Endothelial cell (in vitro differentiated cells): ENCODE results near the gene PHETA1. TPM values are rescaled to one million over a fixed set of nuclear protein-coding genes. Genes with fewer than 3 reads are reported as not detected.
A peak's percentile ranks its signal among the peaks of the same experiment; 100 is the strongest.

ENCODE experiments used
- DNase-seq: peaks from one replicate; pipeline ENCODE4 v3.0.0; 2021; ENCODE audit warnings: low spot score
- H3K27ac Mint-ChIP-seq: one replicate; pipeline ENCODE4 v1.8.0; 2021; ENCODE audit warnings: mixed read lengths, inconsistent platforms; ENCODE audit not compliant: unreplicated experiment
- H3K27me3 Mint-ChIP-seq: one replicate; pipeline ENCODE4 v1.8.0; 2021; ENCODE audit warnings: mild to moderate bottlenecking, moderate library complexity, mixed read lengths, inconsistent platforms; ENCODE audit not compliant: unreplicated experiment
- H3K36me3 Mint-ChIP-seq: one replicate; pipeline ENCODE4 v1.8.0; 2021; ENCODE audit warnings: mild to moderate bottlenecking, low read depth, mixed read lengths, inconsistent platforms; ENCODE audit not compliant: unreplicated experiment
- H3K4me1 Mint-ChIP-seq: one replicate; pipeline ENCODE4 v1.8.0; 2021; ENCODE audit warnings: mild to moderate bottlenecking, mixed read lengths, inconsistent platforms; ENCODE audit not compliant: unreplicated experiment
- H3K4me3 Mint-ChIP-seq: one replicate; pipeline ENCODE4 v1.8.0; 2021; ENCODE audit warnings: mild to moderate bottlenecking, mixed read lengths, inconsistent platforms; ENCODE audit not compliant: unreplicated experiment
- H3K9me3 Mint-ChIP-seq: one replicate; pipeline ENCODE4 v1.8.0; 2021; ENCODE audit warnings: mixed read lengths, inconsistent platforms; ENCODE audit not compliant: unreplicated experiment
- CTCF ChIP-seq: fragments of 200-600 bp; sonication (generic); IDR thresholded peaks from one replicate; pipeline ENCODE4 v1.5.0; 2021; ENCODE audit warnings: antibody characterized with exemption; ENCODE audit not compliant: unreplicated experiment
- total RNA-seq: library from RNA; stranded (reverse); fragmentation: NEBNext Ultra II Directional; extraction: Animal tissue kit (Norgen Biotek cat#: 25700); gene quantifications from one replicate; pipeline ENCODE4 v1.2.1, GENCODE V29; 2021; ENCODE audit not compliant: unreplicated experiment

Gene PHETA1
- total RNA-seq, 1 donor from 2014 or later, result 14.8 TPM

GRCh38 chr12:111410431-111411184, 41.7 kb upstream of the PHETA1 start:
- Mint-ChIP-seq H3K4me1 (peaks cover 53% of the 10 kb centered on the region), H3K27me3 (peaks cover 21% of the 10 kb centered on the region), H3K27ac (peak overlapping the region; percentile 90), H3K4me3 (no peak overlapping the region), H3K36me3 (peaks cover 28% of the 10 kb centered on the region), H3K9me3 (no peaks in the 10 kb centered on the region)
- TF ChIP-seq CTCF, result no peak
- DNase-seq, result no peak

- H3K9me3 Mint-ChIP-seq, result no peaks in the 10 kb centered on the region
- DNase-seq, result no peak
- TF ChIP-seq CTCF, result no peak
- peaks cover 23% of the 10 kb centered on the region for H3K27me3 Mint-ChIP-seq
- peaks cover 28% of the 10 kb centered on the region for H3K36me3 Mint-ChIP-seq
- H3K4me1 Mint-ChIP-seq, result peaks cover 53% of the 10 kb centered on the region
- H3K4me3 Mint-ChIP-seq, result no peak overlapping the region
- H3K27ac Mint-ChIP-seq, result peak overlapping the region; percentile 90
These were observed 41.0 kb upstream of the PHETA1 start for GRCh38 chr12:111409780-111410430.

DNA sequence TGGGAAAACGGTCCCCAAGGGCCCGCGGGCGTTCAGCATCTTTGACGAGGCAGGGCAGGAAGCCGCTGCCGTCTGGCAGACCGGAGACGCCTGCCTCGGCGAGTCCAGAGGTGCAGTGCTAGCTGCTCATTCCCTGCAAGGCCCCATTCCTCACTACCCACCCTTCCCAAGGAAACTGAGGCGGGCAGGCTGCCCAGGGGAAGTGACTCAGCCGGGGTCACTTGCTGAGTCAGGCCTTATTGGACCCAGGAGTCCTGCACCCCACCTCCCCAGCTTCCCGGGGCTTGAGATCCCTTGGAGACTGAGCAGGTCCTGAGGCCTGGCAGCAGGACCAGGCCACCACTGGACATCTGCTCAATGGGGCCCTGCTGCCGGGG, 40.5 kb upstream of the PHETA1 start:
- H3K4me1 Mint-ChIP-seq, result peaks cover 58% of the 10 kb centered on the region
- no peak for TF ChIP-seq CTCF
- DNase-seq, result no peak
- H3K9me3 Mint-ChIP-seq, result no peaks in the 10 kb centered on the region
- H3K4me3 Mint-ChIP-seq, result peak overlapping the region; percentile 83
- H3K27ac Mint-ChIP-seq, result no peak overlapping the region
- H3K36me3 Mint-ChIP-seq, result peaks cover 31% of the 10 kb centered on the region
- peaks cover 27% of the 10 kb centered on the region for H3K27me3 Mint-ChIP-seq

GRCh38 chr12:111408686-111409402, 39.9 kb upstream of the PHETA1 start:
- no peaks in the 10 kb centered on the region for H3K9me3 Mint-ChIP-seq
- H3K4me3 Mint-ChIP-seq, result peak overlapping the region; percentile 83
- H3K27ac Mint-ChIP-seq, result peak overlapping the region; percentile 24
- H3K36me3 Mint-ChIP-seq, result peaks cover 31% of the 10 kb centered on the region
- H3K27me3 Mint-ChIP-seq, result peaks cover 31% of the 10 kb centered on the region
- H3K4me1 Mint-ChIP-seq, result peaks cover 63% of the 10 kb centered on the region
- no peak for TF ChIP-seq CTCF
- DNase-seq, result no peak
